Measurements from ENCODE around the gene TIGIT. TPM values are rescaled to one million over a fixed set of nuclear protein-coding genes. Genes with fewer than 3 reads are reported as not detected.

TIGIT gene
- total RNA-seq, 2 donors from 2014 or later, result not detected

- WGBS, 2 donors, result 87 to 89% methylated on average over 4 of the region's 4 CpGs
- ATAC-seq, result no peak
- intact Hi-C loops (cut with DNase I), result no loop called here
Measured at GRCh38 chr3:114333180-114333922, 39.5 kb downstream of the TIGIT start.

GRCh38 chr3:114333923-114334240, 40.1 kb downstream of the TIGIT start:
- Histone ChIP-seq H3K4me3 (no peak overlapping the region), H3K27ac (no peak overlapping the region), H3K9me3 (no peaks in the 10 kb centered on the region), H3K36me3 (replicated peaks in 1 of 2; ENCODE audit: insufficient read depth in 1 of 2, low read depth in 2 of 2) (no peaks in the 10 kb centered on the region), H3K4me1 (no peaks in the 10 kb centered on the region), H3K27me3 (no peaks in the 10 kb centered on the region)
- WGBS, 2 donors, result 95% methylated on average over 2 of the region's 2 CpGs
- ATAC-seq (no peak), DNase-seq (no peak)
- intact Hi-C loops (cut with DNase I), result no loop called here
- TF ChIP-seq CTCF (IDR thresholded peaks at IDR 0.05) (no peak), POLR2A (IDR thresholded peaks at IDR 0.05) (no peak)

More at GRCh38 chr3:114333180-114333922, 39.5 kb downstream of the TIGIT start:
- no peak for DNase-seq
- Histone ChIP-seq H3K27me3 (no peaks in the 10 kb centered on the region), H3K4me1 (no peaks in the 10 kb centered on the region), H3K27ac (no peak overlapping the region), H3K36me3 (replicated peaks in 1 of 2; ENCODE audit: insufficient read depth in 1 of 2, low read depth in 2 of 2) (no peaks in the 10 kb centered on the region), H3K9me3 (no peaks in the 10 kb centered on the region), H3K4me3 (no peak overlapping the region)
- TF ChIP-seq CTCF (IDR thresholded peaks at IDR 0.05) (no peak), POLR2A (IDR thresholded peaks at IDR 0.05) (no peak)

- 92 to 100% methylated on average over 1 of the region's 1 CpG for WGBS, 2 donors
- ATAC-seq, result no peak
- intact Hi-C loops (cut with DNase I), result no loop called here
Measured at GRCh38 chr3:114336122-114336697, 42.4 kb downstream of the TIGIT start.

GRCh38 chr3:114336857-114337256, 43.0 kb downstream of the TIGIT start:
- no peak for TF ChIP-seq POLR2A (IDR thresholded peaks at IDR 0.05)
- TF ChIP-seq CTCF (IDR thresholded peaks at IDR 0.05), result no peak
- Histone ChIP-seq H3K27ac (no peak overlapping the region), H3K4me3 (no peak overlapping the region), H3K9me3 (no peaks in the 10 kb centered on the region), H3K4me1 (no peaks in the 10 kb centered on the region), H3K27me3 (no peaks in the 10 kb centered on the region), H3K36me3 (replicated peaks in 1 of 2; ENCODE audit: insufficient read depth in 1 of 2, low read depth in 2 of 2) (no peaks in the 10 kb centered on the region)
- intact Hi-C loops (cut with DNase I), result no loop called here
- 87 to 90% methylated on average over 3 of the region's 3 CpGs for WGBS, 2 donors
- ATAC-seq (no peak), DNase-seq (no peak)

More at GRCh38 chr3:114336122-114336697, 42.4 kb downstream of the TIGIT start:
- TF ChIP-seq CTCF (IDR thresholded peaks at IDR 0.05), result peak in 5 of 7 experiments; percentile 18 to 39 (median 29)
- no peak for TF ChIP-seq POLR2A (IDR thresholded peaks at IDR 0.05)
- H3K4me1 ChIP-seq, result no peaks in the 10 kb centered on the region
- H3K4me3 ChIP-seq, result no peak overlapping the region
- no peak overlapping the region for H3K27ac ChIP-seq
- H3K9me3 ChIP-seq, result no peaks in the 10 kb centered on the region
- DNase-seq, result no peak
- no peaks in the 10 kb centered on the region for H3K36me3 ChIP-seq (replicated peaks in 1 of 2; ENCODE audit: insufficient read depth in 1 of 2, low read depth in 2 of 2)
- H3K27me3 ChIP-seq, result no peaks in the 10 kb centered on the region

Data from body of pancreas (tissue), 4 donors.